HG03432 (cell line): ENCODE measurements around the gene KIFC1.

Experiments used
- ATAC-seq: cut with Tn5 transposase; IDR thresholded peaks from one replicate; pipeline ENCODE4 v1.9.1; 2021; ENCODE audit warnings: mild to moderate bottlenecking, moderate library complexity; ENCODE audit not compliant: unreplicated experiment

Gene KIFC1

GRCh38 chr6:33439956-33440648 lies 48.5 kb downstream of the KIFC1 start:
- no peak for ATAC-seq

DNA sequence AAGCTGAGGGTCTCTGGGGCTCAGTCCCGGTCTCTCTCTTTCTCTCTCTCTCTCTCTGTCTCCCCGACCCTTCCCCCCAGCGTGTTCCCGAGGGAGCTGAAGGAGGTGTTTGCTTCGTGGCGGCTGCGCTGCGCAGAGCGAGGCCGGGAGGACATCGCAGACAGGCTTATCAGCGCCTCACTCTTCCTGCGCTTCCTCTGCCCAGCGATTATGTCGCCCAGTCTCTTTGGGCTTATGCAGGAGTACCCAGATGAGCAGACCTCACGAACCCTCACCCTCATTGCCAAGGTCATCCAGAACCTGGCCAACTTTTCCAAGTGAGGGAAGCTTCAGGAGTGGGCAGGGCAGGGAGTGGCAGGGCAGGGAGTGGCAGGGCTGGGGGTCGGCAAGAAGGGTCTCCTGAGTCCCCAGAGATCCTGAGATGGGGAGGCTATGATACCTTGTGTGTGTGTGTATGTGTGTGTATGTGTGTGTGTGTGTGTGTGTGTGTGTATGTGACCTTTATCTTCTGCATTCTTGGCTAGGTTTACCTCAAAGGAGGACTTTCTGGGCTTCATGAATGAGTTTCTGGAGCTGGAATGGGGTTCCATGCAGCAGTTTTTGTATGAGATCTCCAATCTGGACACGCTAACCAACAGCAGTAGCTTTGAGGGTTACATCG lies 49.2 kb downstream of the KIFC1 start:
- ATAC-seq: no peak

DNA sequence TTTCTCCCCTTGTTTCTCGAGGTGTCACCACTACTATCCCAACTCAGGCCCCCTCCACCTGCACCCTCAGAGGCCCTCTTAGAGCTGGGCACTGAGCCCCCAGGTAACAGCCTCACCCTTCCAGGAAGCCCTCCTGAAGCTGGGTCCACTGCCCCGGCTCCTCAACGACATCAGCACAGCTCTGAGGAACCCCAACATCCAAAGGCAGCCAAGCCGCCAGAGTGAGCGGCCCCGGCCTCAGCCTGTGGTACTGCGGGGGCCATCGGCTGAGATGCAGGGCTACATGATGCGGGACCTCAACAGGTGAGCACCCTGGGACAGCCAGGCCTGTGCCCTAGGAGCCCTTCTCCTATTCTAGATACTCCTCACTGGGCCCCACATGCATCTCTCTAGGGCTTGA lies 49.8 kb downstream of the KIFC1 start:
- ATAC-seq: no peak

- ATAC-seq: no peak
Observed at GRCh38 chr6:33442283-33442682, 50.7 kb downstream of the KIFC1 start.

- ATAC-seq: no peak
Observed at GRCh38 chr6:33443025-33443424, 51.4 kb downstream of the KIFC1 start.

GRCh38 chr6:33443619-33444504 lies 52.2 kb downstream of the KIFC1 start:
- no peak for ATAC-seq

DNA sequence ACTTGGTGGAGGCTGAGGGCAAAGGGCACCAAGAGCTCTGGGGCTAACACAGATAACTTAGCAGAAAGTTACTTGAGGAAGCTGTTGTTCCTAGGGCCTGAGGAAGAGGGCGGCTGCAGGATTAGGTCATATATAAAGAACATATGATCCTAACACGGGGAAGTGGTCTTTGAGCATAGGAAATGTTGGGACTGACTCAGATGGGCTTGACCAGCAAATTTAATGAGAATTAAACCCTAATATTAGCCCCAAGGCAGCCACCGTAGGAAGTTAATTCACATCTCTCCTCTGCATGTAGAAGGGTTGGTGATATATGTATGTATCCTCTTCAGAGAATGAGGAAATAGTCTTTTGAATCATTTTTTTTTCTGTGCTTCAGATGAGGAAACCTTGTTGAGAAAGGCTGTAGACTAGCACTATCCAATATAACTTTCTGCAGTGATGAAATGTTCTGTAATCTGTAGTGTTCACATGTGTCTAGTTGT lies 53.5 kb downstream of the KIFC1 start:
- no peak for ATAC-seq

DNA sequence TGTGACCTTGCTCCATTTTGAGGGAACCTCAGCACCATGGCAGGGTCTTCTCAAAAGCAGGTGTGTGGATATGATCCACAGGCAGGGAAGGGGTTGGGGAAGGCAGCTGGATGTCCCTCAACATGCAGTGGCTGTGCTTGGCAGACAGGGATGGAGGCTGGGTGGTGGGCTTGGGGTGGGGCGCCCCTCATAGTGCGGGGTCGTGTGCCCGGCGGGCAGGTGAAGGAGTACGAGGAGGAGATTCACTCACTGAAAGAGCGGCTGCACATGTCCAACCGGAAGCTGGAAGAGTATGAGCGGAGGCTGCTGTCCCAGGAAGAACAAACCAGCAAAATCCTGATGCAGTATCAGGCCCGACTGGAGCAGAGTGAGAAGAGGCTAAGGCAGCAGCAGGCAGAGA lies 54.7 kb downstream of the KIFC1 start:
- ATAC-seq: no peak

DNA sequence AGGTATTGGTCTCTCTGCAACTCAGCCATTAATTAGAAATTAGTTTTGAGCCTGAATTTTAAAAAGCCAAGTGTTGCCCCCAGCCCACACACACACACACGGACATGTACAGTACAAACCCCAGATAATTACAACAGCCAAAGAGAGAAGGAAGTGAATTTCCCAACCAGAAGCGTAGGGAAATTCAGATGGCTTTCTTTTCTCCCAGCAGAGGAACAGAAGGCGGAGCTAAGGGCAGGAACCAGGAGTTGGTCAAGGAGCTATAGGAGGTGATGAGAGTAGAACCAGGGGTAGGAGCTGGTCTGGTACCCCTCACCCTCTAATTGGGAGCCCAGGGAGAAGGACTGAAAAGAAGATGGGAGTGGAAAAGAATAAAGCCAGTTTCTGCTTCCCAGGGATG lies 58.8 kb downstream of the KIFC1 start:
- ATAC-seq: no peak

DNA sequence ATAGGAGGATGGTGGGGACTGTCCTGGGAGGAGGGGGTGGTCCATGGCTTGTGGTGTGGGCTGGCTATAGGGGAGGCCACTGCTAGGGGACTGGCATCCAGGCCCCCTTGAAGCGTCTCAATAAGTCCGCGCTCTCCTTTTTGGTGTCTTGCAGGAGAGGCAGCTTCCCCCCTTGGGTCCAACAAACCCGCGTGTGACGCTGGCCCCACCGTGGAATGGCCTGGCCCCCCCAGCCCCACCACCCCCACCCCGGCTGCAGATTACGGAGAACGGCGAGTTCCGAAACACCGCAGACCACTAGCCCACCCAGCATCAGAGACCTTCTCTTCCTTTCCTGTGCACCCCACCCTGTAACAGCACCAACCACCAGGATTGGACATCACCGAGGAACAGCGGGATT lies 60.0 kb downstream of the KIFC1 start:
- no peak for ATAC-seq

DNA sequence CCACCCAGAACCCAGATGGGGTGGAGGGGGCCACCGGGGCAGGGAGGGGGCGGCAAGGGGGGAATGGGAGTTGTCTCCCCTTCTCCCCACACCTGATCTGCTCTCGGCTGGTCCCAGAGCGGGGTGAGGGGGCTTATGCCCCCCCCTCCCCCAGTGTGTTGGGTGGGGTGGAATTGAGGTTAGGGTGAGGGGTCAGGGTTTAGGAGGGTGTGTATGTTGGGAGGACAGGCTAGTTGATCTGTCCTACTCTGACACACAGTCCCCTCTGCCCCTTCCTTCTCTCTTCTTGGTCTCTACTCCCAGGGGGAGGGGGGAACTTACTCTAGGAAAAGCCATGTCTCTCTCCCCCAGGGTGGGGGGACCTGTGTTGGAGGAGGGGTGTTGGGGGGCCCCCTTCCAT lies 60.9 kb downstream of the KIFC1 start:
- ATAC-seq: no peak

DNA sequence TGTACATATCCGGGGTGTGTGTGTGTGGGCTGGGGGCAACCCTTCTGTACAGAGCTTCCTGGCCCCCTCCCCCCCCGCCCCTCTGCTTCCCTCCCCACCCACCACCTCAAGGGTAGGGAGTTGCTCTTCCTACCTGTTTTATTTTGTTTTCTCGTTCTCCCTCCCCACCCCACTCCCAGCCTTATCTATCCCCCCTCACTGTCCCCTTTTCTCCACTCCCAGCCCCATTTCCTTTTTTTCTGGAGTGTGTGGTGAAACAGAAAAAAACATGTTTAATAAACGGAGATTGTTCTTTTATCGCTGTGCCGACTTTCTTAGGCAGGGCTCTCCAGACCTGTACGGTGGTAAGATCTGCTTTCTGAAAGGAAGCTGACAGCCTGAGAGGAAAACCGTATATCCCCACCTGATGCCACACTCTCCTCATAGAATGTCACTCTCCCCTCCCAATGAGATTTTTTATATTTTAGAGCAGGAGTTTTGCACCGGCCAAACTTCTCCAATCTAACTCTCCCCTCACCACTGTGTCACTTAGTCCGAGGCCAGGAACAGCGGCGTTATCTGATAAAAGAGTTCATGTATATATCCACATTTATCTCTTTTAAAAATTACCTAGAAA lies 61.9 kb downstream of the KIFC1 start:
- ATAC-seq: no peak

DNA sequence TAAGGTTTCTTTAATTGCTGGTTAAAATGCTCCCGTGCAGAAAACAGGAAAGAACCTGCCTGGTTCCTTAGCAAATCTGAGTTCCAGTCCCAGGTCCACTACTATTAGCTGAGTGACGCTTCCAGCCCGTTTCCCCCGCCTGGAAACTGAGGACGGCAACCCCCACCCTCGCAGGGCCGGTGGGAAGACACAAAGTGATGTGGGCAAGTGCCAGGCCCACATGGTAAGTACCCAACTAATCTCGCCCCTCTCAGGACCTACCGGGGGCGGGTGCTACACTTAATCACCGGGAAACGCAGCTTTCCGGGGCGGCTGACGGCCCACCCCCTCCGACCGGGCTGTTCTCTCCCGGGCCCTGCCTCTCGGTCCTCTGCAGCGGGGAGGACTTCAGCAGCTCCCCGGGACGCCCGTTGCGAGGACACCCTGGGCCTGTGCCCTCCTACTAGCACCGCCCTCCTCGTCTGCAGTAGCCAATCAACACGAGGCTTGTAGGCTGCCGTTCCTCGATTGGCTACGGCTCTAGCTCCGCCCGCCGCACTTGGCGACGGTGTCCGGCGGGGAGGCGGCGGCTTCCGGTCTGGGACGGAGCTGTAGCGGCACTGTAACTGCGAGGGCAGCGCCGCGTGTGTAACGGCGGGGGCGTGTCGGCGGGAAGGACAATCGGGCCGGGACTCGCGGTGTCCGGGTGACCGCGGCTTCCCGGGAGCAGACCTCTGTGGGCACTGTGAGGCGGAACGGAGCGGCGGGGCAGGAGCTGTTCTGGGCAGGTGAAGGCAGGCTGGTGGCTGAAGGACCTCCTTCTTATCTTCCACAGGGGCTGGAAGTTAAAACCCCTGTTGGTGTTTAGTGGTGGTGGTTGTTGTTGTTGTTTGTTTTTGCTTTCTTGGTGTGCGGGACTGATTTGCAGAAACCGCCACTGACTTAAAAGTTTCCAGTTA lies 62.7 kb downstream of the KIFC1 start, which contains the start of gene ZBTB9:
TSS of gene ZBTB9 (plus strand) at position 568 of the 938 bp plus-strand sequence. CDS start 525 bp downstream, outside the sequence.
- ATAC-seq: peak; percentile 98

- no peak for ATAC-seq
Observed at GRCh38 chr6:33455051-33455450, 63.4 kb downstream of the KIFC1 start.

DNA sequence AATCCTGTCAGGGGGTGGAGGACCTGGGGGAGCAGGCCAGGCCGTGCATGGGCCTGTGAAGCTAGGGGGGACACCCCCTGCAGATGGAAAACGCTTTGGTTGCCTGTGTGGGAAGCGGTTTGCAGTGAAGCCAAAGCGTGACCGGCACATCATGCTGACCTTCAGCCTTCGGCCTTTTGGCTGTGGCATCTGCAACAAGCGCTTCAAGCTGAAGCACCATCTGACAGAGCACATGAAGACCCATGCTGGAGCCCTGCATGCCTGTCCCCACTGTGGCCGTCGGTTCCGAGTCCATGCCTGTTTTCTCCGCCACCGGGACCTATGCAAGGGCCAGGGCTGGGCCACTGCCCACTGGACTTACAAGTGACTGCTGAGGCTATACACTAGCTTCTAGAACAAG lies 64.5 kb downstream of the KIFC1 start:
- ATAC-seq: no peak

GRCh38 chr6:33458676-33459075 lies 67.1 kb downstream of the KIFC1 start:
- ATAC-seq: no peak

DNA sequence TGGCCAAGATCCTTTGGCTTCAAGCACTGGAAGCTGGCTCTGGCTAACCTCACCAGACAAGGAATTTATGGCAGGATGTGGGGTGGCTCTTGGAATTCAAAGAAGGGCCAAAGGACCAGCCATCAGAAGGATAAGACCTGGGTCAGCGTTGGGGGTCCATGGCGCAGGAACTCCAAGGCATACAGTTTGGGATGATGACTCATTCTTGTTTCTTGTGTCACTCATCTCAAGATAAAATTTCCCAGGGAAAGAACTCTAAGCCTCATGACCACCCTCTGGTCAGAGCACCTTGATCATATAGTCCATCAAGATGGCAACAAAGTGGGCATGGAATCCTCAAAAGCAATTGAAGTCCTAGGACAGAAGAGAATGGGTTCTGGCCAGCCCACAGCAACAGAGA lies 67.6 kb downstream of the KIFC1 start:
- ATAC-seq: no peak
